Measurements from ENCODE around the gene ATP9A.

DNA sequence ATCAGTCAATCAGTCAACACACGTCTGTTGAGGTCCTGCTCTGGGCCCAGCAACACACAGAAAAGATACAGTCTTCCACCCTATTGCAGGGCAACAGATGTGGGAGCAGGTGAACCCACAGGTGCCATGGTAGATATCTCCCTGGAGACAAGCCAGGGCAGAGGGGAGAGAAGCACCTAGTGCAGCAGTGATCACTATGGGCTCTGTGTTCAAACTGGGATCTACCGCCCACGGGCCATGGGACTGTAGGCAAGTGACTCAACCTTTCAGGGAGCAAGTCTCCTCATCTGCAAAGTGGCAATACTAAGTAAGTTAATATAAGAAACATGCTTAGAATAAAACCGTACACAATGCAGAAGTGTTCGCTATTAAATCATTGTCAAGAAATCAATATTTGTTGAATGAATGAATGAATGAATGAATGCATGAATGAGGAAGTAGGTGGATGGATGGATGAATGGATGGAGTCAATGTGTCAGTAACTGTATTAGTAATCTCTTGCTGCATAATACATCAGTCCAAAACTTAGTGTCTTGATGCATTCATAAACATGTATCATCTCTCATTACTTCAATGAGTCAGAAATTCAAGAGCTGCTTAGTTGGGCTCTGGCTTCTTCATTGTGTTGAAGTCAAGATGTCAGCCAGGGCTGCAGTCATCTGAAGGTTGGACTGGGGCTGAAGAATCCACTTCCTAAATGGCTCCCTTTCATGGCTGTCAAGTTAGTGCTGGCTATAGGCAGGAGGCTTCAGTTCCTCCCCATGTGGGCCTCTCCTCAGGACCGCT is 193.7 kb downstream of the ATP9A start:
- TF ChIP-seq POLR2A (IDR thresholded peaks at IDR 0.05) (no peak), EP300 (IDR thresholded peaks at IDR 0.05) (no peak)
- TF ChIP-seq, protein P1, sequence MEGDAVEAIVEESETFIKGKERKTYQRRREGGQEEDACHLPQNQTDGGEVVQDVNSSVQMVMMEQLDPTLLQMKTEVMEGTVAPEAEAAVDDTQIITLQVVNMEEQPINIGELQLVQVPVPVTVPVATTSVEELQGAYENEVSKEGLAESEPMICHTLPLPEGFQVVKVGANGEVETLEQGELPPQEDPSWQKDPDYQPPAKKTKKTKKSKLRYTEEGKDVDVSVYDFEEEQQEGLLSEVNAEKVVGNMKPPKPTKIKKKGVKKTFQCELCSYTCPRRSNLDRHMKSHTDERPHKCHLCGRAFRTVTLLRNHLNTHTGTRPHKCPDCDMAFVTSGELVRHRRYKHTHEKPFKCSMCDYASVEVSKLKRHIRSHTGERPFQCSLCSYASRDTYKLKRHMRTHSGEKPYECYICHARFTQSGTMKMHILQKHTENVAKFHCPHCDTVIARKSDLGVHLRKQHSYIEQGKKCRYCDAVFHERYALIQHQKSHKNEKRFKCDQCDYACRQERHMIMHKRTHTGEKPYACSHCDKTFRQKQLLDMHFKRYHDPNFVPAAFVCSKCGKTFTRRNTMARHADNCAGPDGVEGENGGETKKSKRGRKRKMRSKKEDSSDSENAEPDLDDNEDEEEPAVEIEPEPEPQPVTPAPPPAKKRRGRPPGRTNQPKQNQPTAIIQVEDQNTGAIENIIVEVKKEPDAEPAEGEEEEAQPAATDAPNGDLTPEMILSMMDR (IDR thresholded peaks at IDR 0.05): no peak

All from tibial nerve (tissue), 4 donors.